GM23338 (cell line): ENCODE measurements around the gene ADGRB2. TPM values are rescaled to one million over a fixed set of nuclear protein-coding genes. Genes with fewer than 3 reads are reported as not detected.

Experiments used
- ATAC-seq: fragments of 200-7000 bp; cut with Tn5 transposase; 3 replicates; pipeline ENCODE4 v1.9.1; 2020
- DNase-seq: peaks from one replicate; pipeline ENCODE4 v3.0.0-alpha.2; 2015; ENCODE audit warnings: low spot score
- H2AFZ ChIP-seq: fragments of 200-600 bp; sonication (generic); 2 replicates; pipeline ENCODE4 v1.8.0; 2016; ENCODE audit warnings: antibody characterized with exemption, mild to moderate bottlenecking, moderate library complexity
- H3F3A ChIP-seq: fragments of 200-600 bp; sonication (generic); replicated peaks from 2 replicates; pipeline ENCODE4 v1.8.0; 2017; ENCODE audit warnings: antibody characterized with exemption, mixed run types, low read depth
- H3K27ac ChIP-seq: fragments of 200-600 bp; sonication (generic); 2 replicates; pipeline ENCODE4 v1.6.1; 2016; ENCODE audit warnings: low read depth
- H3K27me3 ChIP-seq: fragments of 200-600 bp; sonication (generic); 2 replicates; pipeline ENCODE4 v1.8.0; 2016; ENCODE audit warnings: mild to moderate bottlenecking, mixed run types, moderate library complexity; ENCODE audit not compliant: insufficient read depth
- H3K36me3 ChIP-seq: fragments of 200-600 bp; sonication (generic); 2 replicates; pipeline ENCODE4 v1.8.0; 2016; ENCODE audit warnings: mild to moderate bottlenecking; ENCODE audit not compliant: insufficient read depth
- H3K4me1 ChIP-seq: fragments of 200-600 bp; sonication (generic); 2 replicates; pipeline ENCODE4 v1.8.0; 2016; ENCODE audit warnings: mild to moderate bottlenecking, moderate library complexity; ENCODE audit not compliant: insufficient read depth
- H3K4me2 ChIP-seq: fragments of 200-600 bp; sonication (generic); 2 replicates; pipeline ENCODE4 v1.7.1; 2017; ENCODE audit warnings: mixed run types
- H3K4me3 ChIP-seq: fragments of 200-600 bp; sonication (generic); 2 replicates; pipeline ENCODE4 v1.6.1; 2016; ENCODE audit warnings: mixed run types
- H3K79me2 ChIP-seq: fragments of 200-600 bp; sonication (generic); replicated peaks from 2 replicates; pipeline ENCODE4 v1.8.0; 2017; ENCODE audit warnings: mild to moderate bottlenecking; ENCODE audit not compliant: insufficient read depth
- H3K9me2 ChIP-seq: fragments of 200-600 bp; sonication (generic); 2 replicates; pipeline ENCODE4 v1.8.0; 2017; ENCODE audit not compliant: insufficient read depth
- H4K20me1 ChIP-seq: fragments of 200-600 bp; sonication (generic); replicated peaks from 2 replicates; pipeline ENCODE4 v1.8.0; 2017; ENCODE audit warnings: mild to moderate bottlenecking; ENCODE audit not compliant: insufficient read depth
- H3K27ac Mint-ChIP-seq: 2 replicates; pipeline ENCODE4 v1.8.0; 2020; ENCODE audit warnings: inconsistent platforms, mild to moderate bottlenecking, moderate library complexity, mixed read lengths
- H3K27me3 Mint-ChIP-seq: 3 replicates; pipeline ENCODE4 v1.8.0; 2022; ENCODE audit warnings: low read depth, mild to moderate bottlenecking, moderate library complexity, mixed read lengths, inconsistent platforms; ENCODE audit not compliant: insufficient read depth, poor library complexity
- H3K36me3 Mint-ChIP-seq: 3 replicates; pipeline ENCODE4 v1.8.0; 2021; ENCODE audit warnings: low read depth, mild to moderate bottlenecking, inconsistent platforms, moderate library complexity, mixed read lengths
- H3K4me1 Mint-ChIP-seq: 3 replicates; pipeline ENCODE4 v1.8.0; 2020; ENCODE audit warnings: mild to moderate bottlenecking, inconsistent platforms, mixed read lengths
- H3K4me3 Mint-ChIP-seq: 3 replicates; pipeline ENCODE4 v1.8.0; 2021; ENCODE audit warnings: moderate library complexity, mild to moderate bottlenecking, inconsistent platforms, mixed read lengths
- H3K9me3 Mint-ChIP-seq: 3 replicates; pipeline ENCODE4 v1.8.0; 2020; ENCODE audit warnings: moderate library complexity, mild to moderate bottlenecking, inconsistent platforms, mixed read lengths
- CREB1 ChIP-seq: fragments of 250-450 bp; sonication (Bioruptor Pico); IDR thresholded peaks from 2 replicates; pipeline ENCODE4 v1.5.0; 2020; ENCODE audit warnings: low read depth, mild to moderate bottlenecking, moderate library complexity
- JUNB ChIP-seq: IDR thresholded peaks from one replicate; pipeline ENCODE4 v1.6.1; 2016; ENCODE audit warnings: antibody characterized with exemption; ENCODE audit not compliant: unreplicated experiment
- STAT1 ChIP-seq: IDR thresholded peaks from one replicate; pipeline ENCODE4 v1.6.1; 2016; ENCODE audit warnings: antibody characterized with exemption; ENCODE audit not compliant: unreplicated experiment
- ZNF114 ChIP-seq: fragments of 250-450 bp; sonication (Bioruptor Pico); IDR thresholded peaks from 2 replicates; pipeline ENCODE4 v1.5.0; 2020; ENCODE audit warnings: mild to moderate bottlenecking, moderate library complexity
- ZNF462 ChIP-seq: fragments of 250-450 bp; sonication (Bioruptor Pico); IDR thresholded peaks from 2 replicates; pipeline ENCODE4 v1.5.0; 2020; ENCODE audit warnings: mild to moderate bottlenecking, moderate library complexity
- polyA plus RNA-seq: library from polyadenylated mRNA; unstranded; fragments of >200 nt; fragmentation: Nextera tagmentation; extraction: Ambion mirVana; gene quantifications from 2 replicates; pipeline ENCODE4 v1.2.1, GENCODE V29; 2016
- total RNA-seq: library from RNA; depleted of rRNA; stranded (reverse); fragments of >200 nt; shearing (Covaris generic); gene quantifications from 2 replicates; pipeline ENCODE4 v1.2.3, GENCODE V29; 2014

The ADGRB2 gene
- total and polyA plus RNA-seq, 2 experiments from 2014 or later, result 8.0 to 27.8 TPM

DNA sequence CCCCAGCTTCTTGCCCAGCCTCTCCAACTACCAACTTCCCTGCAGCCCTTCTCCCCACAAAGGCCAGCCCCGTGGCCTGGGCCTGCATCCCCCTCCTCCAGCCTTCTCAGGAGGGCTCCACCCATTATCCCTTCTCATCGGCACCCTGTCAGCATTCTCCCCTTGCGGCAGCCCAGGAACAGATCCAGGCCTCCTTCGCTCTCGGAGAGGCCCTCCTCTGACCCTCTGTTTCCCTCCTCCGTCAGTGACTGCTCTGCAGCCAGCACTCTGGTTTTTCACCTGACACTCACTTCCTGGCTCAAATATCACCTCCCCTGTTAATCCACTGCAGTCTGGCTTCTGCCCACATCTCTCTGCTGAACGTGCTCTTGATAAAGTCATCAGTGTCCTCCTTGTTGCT lies 17.5 kb downstream of the ADGRB2 start (continued):
- TF ChIP-seq ZNF462 (CRISPR knock-in tag) (no peak), JUNB (no peak), ZNF114 (CRISPR knock-in tag) (no peak), STAT1 (no peak)

GRCh38 chr1:31745946-31746670 lies 18.0 kb downstream of the ADGRB2 start:
- Mint-ChIP-seq H3K36me3 (no peaks in the 10 kb centered on the region; the same call in 2 of the 3 replicates), H3K4me3 (no peak overlapping the region; the same call in 2 of the 3 replicates), H3K27ac (0 out of 2 replicates have a peak overlapping the region, but pooled peaks have one; percentile 43), H3K27me3 (peaks cover 18% of the 10 kb centered on the region), H3K9me3 (no peaks in the 10 kb centered on the region), H3K4me1 (peaks cover 47% of the 10 kb centered on the region)
- no peaks in the 10 kb centered on the region for H4K20me1 ChIP-seq
- no peaks in the 10 kb centered on the region for H3K36me3 ChIP-seq
- no peak overlapping the region for H3K4me3 ChIP-seq
- no peaks in the 10 kb centered on the region for H3K9me2 ChIP-seq
- H3K27ac ChIP-seq, result no peak overlapping the region
- peaks cover 10% of the 10 kb centered on the region for H3K4me1 ChIP-seq
- no peaks in the 10 kb centered on the region for H3K27me3 ChIP-seq
- no peaks in the 10 kb centered on the region for H3K79me2 ChIP-seq
- no peak overlapping the region for H3K4me2 ChIP-seq
- no peak overlapping the region for H2AFZ ChIP-seq
- DNase-seq, result no peak
- ATAC-seq, result no peak
- no peaks in the 10 kb centered on the region for H3F3A ChIP-seq
- TF ChIP-seq CREB1, result no peak
- TF ChIP-seq ZNF462 (CRISPR knock-in tag), result no peak
